ENCODE data around the gene CHST15.
"Not testable (repeated sequence)": the region's sequence is repeated elsewhere in the genome, so short reads cannot be mapped to it uniquely, and the experiment has no call there.

DNA sequence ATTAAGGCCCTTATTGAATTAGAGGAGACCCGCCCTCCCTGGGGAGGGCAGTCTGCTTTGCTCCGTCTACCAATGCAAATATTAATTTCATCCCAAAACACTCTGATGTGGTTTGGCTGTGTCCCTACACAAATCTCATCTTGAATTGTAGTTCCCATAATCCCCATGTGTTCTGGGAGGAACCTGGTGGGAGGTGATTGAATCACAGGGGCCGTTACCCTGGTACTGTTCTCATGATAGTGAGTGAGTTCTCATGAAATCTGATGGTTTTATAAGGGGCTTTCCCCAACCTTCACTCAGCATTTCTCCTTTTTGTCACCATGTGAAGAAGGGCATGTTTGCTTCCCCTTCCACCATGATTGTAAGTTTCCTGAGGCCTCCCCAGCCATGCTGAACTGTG, 7.3 kb upstream of the CHST15 start:
- TF ChIP-seq, protein P1, sequence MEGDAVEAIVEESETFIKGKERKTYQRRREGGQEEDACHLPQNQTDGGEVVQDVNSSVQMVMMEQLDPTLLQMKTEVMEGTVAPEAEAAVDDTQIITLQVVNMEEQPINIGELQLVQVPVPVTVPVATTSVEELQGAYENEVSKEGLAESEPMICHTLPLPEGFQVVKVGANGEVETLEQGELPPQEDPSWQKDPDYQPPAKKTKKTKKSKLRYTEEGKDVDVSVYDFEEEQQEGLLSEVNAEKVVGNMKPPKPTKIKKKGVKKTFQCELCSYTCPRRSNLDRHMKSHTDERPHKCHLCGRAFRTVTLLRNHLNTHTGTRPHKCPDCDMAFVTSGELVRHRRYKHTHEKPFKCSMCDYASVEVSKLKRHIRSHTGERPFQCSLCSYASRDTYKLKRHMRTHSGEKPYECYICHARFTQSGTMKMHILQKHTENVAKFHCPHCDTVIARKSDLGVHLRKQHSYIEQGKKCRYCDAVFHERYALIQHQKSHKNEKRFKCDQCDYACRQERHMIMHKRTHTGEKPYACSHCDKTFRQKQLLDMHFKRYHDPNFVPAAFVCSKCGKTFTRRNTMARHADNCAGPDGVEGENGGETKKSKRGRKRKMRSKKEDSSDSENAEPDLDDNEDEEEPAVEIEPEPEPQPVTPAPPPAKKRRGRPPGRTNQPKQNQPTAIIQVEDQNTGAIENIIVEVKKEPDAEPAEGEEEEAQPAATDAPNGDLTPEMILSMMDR (conservative IDR thresholded peaks at IDR 0.05; ENCODE audit: low read depth, low read length) = not testable (repeated sequence)
- not testable (repeated sequence) for TF ChIP-seq EZH2phosphoT487 (IDR thresholded peaks at IDR 0.05; ENCODE audit: borderline replicate concordance, low read length)

Measured in PC-3 (cell line).